ENCODE data around the gene OR10R2. TPM values are rescaled to one million over a fixed set of nuclear protein-coding genes. Genes with fewer than 3 reads are reported as not detected.
"Not testable (repeated sequence)": the region's sequence is repeated elsewhere in the genome, so short reads cannot be mapped to it uniquely, and the experiment has no call there.

OR10R2 gene, protein sequence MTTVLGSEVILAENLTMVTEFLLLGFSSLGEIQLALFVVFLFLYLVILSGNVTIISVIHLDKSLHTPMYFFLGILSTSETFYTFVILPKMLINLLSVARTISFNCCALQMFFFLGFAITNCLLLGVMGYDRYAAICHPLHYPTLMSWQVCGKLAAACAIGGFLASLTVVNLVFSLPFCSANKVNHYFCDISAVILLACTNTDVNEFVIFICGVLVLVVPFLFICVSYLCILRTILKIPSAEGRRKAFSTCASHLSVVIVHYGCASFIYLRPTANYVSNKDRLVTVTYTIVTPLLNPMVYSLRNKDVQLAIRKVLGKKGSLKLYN
- total RNA-seq (2021) (not detected in 2 replicates), Bru-seq, nascent RNA (not detected), BruChase-seq, experiment 1, labeled RNA remaining after a 2-hour chase (not detected), BruChase-seq, experiment 2, labeled RNA remaining after a 6-hour chase (not detected)
- long read RNA-seq: 0 reads

DNA sequence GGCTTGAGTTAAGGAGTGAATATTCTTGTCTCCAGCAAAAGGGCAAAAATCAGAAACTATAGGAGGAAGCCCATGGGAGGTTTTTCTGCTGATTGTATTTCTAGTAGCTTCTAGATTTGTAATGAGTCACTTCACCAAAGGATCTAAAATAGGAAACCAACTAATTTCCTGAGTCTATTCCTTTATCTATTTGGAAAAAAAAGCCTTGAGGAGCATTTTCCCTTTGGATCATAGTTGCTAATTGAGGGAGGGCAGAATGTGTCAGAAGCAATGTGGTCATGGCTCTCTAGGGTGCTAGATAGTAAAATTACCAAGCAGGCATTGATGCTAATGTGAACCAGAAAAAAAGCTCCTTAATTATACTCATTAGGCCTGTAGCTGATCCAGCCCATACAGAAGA lies at the start of gene OR10R2:
TSS of gene OR10R2 (plus strand) at position 301 of the 400 bp plus-strand sequence. CDS start 106 bp downstream, outside the sequence.
- no peak within 1 kb of the TSS for H3K27ac ChIP-seq
- no peaks in the 10 kb centered on the region for H3K4me1 ChIP-seq (replicated peaks; ENCODE audit: insufficient read depth)
- H3F3A ChIP-seq (ENCODE audit: insufficient read depth, low read depth): no peaks in the 10 kb centered on the region
- no peaks in the 10 kb centered on the region for H3K36me3 ChIP-seq (ENCODE audit: low read depth)
- no peaks in the 10 kb centered on the region for H3K79me2 ChIP-seq (ENCODE audit: low read depth)
- no peak for DNase-seq
- no peak within 1 kb of the TSS for H3K4me3 ChIP-seq
- intact Hi-C loops (cut with micrococcal nuclease; ENCODE audit: unreplicated experiment): no loop called here
- no peaks in the 10 kb centered on the region for H3K27me3 ChIP-seq (ENCODE audit: insufficient read depth, low read depth)
- POLR2A ChIA-PET (ENCODE audit: unreplicated experiment): no interaction called here
- no peaks in the 10 kb centered on the region for H3K9me3 ChIP-seq (ENCODE audit: insufficient read depth, low read depth)
- no peaks in the 10 kb centered on the region for H3K9me2 ChIP-seq (ENCODE audit: insufficient read depth)
- CTCF ChIA-PET: no interaction called here
- H4K20me1 ChIP-seq (ENCODE audit: insufficient read depth): no peaks in the 10 kb centered on the region
- TF ChIP-seq, protein P1, sequence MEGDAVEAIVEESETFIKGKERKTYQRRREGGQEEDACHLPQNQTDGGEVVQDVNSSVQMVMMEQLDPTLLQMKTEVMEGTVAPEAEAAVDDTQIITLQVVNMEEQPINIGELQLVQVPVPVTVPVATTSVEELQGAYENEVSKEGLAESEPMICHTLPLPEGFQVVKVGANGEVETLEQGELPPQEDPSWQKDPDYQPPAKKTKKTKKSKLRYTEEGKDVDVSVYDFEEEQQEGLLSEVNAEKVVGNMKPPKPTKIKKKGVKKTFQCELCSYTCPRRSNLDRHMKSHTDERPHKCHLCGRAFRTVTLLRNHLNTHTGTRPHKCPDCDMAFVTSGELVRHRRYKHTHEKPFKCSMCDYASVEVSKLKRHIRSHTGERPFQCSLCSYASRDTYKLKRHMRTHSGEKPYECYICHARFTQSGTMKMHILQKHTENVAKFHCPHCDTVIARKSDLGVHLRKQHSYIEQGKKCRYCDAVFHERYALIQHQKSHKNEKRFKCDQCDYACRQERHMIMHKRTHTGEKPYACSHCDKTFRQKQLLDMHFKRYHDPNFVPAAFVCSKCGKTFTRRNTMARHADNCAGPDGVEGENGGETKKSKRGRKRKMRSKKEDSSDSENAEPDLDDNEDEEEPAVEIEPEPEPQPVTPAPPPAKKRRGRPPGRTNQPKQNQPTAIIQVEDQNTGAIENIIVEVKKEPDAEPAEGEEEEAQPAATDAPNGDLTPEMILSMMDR (conservative IDR thresholded peaks at IDR 0.05): no peak
- TF ChIP-seq EZH2 (IDR thresholded peaks at IDR 0.05; ENCODE audit: low read depth): no peak
- no peak within 1 kb of the TSS for H2AFZ ChIP-seq
- no peak within 1 kb of the TSS for H3K4me2 ChIP-seq
- no TSS peak for BruUV-seq (replicated peaks)

DNA sequence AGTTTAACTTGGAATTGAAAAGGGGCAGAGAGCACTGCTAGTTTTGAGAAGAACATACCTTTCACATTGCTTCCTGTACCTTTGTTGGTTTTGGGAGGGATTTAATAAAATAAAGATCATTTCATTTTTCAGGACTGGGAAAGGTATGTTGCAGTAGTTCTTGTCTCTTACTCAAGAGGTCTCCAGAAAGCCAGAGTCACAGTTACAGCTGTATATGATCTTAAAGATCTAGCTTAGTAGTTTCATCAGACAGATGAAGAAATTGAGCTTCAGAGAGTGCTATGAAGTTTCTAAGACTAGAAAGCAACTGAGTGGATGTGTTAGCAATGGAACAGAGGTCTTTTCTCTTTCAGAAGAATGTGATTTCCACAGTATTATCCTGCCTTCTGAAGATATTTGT lies 47.0 kb upstream of the OR10R2 start:
- Histone ChIP-seq H3K27me3 (ENCODE audit: insufficient read depth, low read depth) (no peaks in the 10 kb centered on the region), H3K79me2 (ENCODE audit: low read depth) (no peaks in the 10 kb centered on the region), H4K20me1 (ENCODE audit: insufficient read depth) (no peaks in the 10 kb centered on the region), H2AFZ (no peak overlapping the region), H3K9me3 (ENCODE audit: insufficient read depth, low read depth) (no peaks in the 10 kb centered on the region), H3K27ac (no peak overlapping the region), H3K36me3 (ENCODE audit: low read depth) (no peaks in the 10 kb centered on the region), H3K4me3 (no peak overlapping the region), H3K4me1 (replicated peaks; ENCODE audit: insufficient read depth) (no peaks in the 10 kb centered on the region), H3K4me2 (no peak overlapping the region), H3K9me2 (ENCODE audit: insufficient read depth) (no peaks in the 10 kb centered on the region), H3F3A (ENCODE audit: insufficient read depth, low read depth) (no peaks in the 10 kb centered on the region)
- DNase-seq: no peak
- no TSS peak for BruUV-seq (replicated peaks)
- intact Hi-C loops (cut with micrococcal nuclease; ENCODE audit: unreplicated experiment): no loop called here
- ChIA-PET CTCF (no interaction called here), POLR2A (ENCODE audit: unreplicated experiment) (no interaction called here)
- TF ChIP-seq, protein P1 (conservative IDR thresholded peaks at IDR 0.05): no peak
- TF ChIP-seq EZH2 (IDR thresholded peaks at IDR 0.05; ENCODE audit: low read depth): no peak

DNA sequence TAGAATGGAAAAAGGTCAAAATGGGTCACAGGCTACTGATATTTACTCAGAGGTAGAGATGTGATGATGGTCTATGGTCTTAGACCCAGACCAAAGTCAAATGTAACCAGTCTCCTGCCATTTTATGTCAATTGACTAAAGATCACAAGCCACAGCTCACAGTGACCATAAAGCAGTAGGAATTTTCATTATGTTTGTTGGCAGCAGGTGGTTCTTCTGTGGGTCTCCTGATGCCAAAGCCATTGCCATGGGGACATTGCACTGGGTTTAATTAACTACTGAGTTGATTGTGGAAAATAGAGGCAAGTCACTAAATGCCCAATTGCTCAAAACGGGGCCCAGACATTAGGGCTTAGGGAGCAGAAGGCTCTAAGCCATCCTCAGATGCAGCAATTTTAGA lies 45.9 kb upstream of the OR10R2 start, which contains the start of gene OR10K2:
TSS of gene OR10K2 (minus strand) at position 101 of the 400 bp plus-strand sequence. CDS start 5,371 bp downstream, outside the sequence.
- no peak for TF ChIP-seq EZH2 (IDR thresholded peaks at IDR 0.05; ENCODE audit: low read depth)
- H3K9me2 ChIP-seq (ENCODE audit: insufficient read depth): no peaks in the 10 kb centered on the region
- no peaks in the 10 kb centered on the region; the same call in 1 of the 2 replicates for H4K20me1 ChIP-seq (ENCODE audit: insufficient read depth)
- no peaks in the 10 kb centered on the region for H3F3A ChIP-seq (ENCODE audit: insufficient read depth, low read depth)
- no peaks in the 10 kb centered on the region for H3K9me3 ChIP-seq (ENCODE audit: insufficient read depth, low read depth)
- DNase-seq: no peak
- H3K4me1 ChIP-seq (replicated peaks; ENCODE audit: insufficient read depth): no peaks in the 10 kb centered on the region
- H3K36me3 ChIP-seq (ENCODE audit: low read depth): no peaks in the 10 kb centered on the region
- H3K27me3 ChIP-seq (ENCODE audit: insufficient read depth, low read depth): no peaks in the 10 kb centered on the region
- no peak within 1 kb of the TSS for H3K4me3 ChIP-seq
- POLR2A ChIA-PET (ENCODE audit: unreplicated experiment): no interaction called here
- no peak within 1 kb of the TSS for H2AFZ ChIP-seq
- no peak within 1 kb of the TSS for H3K4me2 ChIP-seq
- CTCF ChIA-PET: no interaction called here
- no TSS peak for BruUV-seq (replicated peaks)
- no peaks in the 10 kb centered on the region for H3K79me2 ChIP-seq (ENCODE audit: low read depth)
- intact Hi-C loops (cut with micrococcal nuclease; ENCODE audit: unreplicated experiment): no loop called here
- H3K27ac ChIP-seq: no peak within 1 kb of the TSS

DNA sequence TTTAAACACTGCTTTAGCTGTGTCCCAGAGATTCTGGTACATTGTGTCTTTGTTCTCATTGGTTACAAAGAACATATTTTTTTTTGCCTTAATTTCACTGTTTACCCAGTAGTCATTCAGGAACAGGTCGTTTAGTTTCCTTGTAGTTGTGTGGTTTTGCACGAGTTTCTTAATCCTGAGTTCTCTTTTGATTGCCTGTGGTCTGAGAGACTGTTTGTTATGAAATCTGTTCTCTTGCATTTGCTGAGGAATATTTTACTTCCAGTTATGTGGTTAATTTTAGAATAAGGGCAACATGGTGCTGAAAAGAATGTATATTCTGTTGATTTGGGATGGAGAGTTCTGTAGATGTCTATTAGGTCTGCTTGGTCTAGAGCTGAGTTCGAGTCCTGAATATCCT lies 41.9 kb upstream of the OR10R2 start:
- H3K27me3 ChIP-seq (ENCODE audit: insufficient read depth, low read depth); H3F3A ChIP-seq (ENCODE audit: insufficient read depth, low read depth); H3K9me3 ChIP-seq (ENCODE audit: insufficient read depth, low read depth); H3K4me1 ChIP-seq (replicated peaks; ENCODE audit: insufficient read depth); H3K9me2 ChIP-seq (ENCODE audit: insufficient read depth); H3K36me3 ChIP-seq (ENCODE audit: low read depth); intact Hi-C loops (cut with micrococcal nuclease; ENCODE audit: unreplicated experiment); H3K4me3 ChIP-seq; BruUV-seq (replicated peaks); H3K79me2 ChIP-seq (ENCODE audit: low read depth); POLR2A ChIA-PET (ENCODE audit: unreplicated experiment); DNase-seq; CTCF ChIA-PET; H3K4me2 ChIP-seq; H4K20me1 ChIP-seq (ENCODE audit: insufficient read depth); H3K27ac ChIP-seq; H2AFZ ChIP-seq: not testable (repeated sequence)

Measured in PC-9 (cell line).